H1 (cell line): Measurements from ENCODE around the gene FBXO38. TPM values are rescaled to one million over a fixed set of nuclear protein-coding genes. Genes with fewer than 3 reads are reported as not detected.
A peak's percentile ranks its signal among the peaks of the same experiment; 100 is the strongest.

Source experiments
- CTCF ChIA-PET: fragments of 300-600 bp; sonication (Branson Sonifier 250); formaldehyde crosslinking; loops from one replicate; lab custom pipeline; 2021; ENCODE audit not compliant: partially characterized antibody; lab: Charles Lee
- POLR2A ChIA-PET: fragments of 300-600 bp; sonication (Branson Sonifier 250); formaldehyde crosslinking; loops from one replicate; lab custom pipeline; 2021; ENCODE audit warnings: inconsistent platforms; ENCODE audit not compliant: partially characterized antibody; lab: Charles Lee
- DNase-seq, 2 experiments: peaks; one replicate each; pipeline versions ENCODE4 v3.0.0 to v3.0.0-alpha.2; 2010 to 2022; ENCODE audit warnings: low spot score in 2 of 2, low read depth in 1 of 2, mixed read lengths in 1 of 2
- FAIRE-seq: peaks from 2 replicates; lab custom pipeline; 2011; peaks lifted over from hg19 to GRCh38; lab: Jason Lieb, UNC
- H2AFZ ChIP-seq: 2 replicates; pipeline ENCODE4 v1.8.1; 2012; ENCODE audit warnings: low read length, inconsistent platforms
- H2AK5ac ChIP-seq: 2 replicates; pipeline ENCODE4 v1.6.1; 2013; ENCODE audit warnings: low read depth, low read length
- H2BK120ac ChIP-seq: replicated peaks from 2 replicates; pipeline ENCODE3; 2013; ENCODE audit warnings: low read depth, low read length, inconsistent platforms
- H2BK12ac ChIP-seq: 2 replicates; pipeline ENCODE4 v1.6.1; 2013; ENCODE audit warnings: low read depth, low read length
- H2BK15ac ChIP-seq: 2 replicates; pipeline ENCODE4 v1.6.1; 2013; ENCODE audit warnings: low read length
- H2BK20ac ChIP-seq: 2 replicates; pipeline ENCODE4 v1.6.1; 2013; ENCODE audit warnings: low read length
- H2BK5ac ChIP-seq: 2 replicates; pipeline ENCODE4 v1.6.1; 2013; ENCODE audit warnings: low read depth, low read length
- H3K14ac ChIP-seq: 2 replicates; pipeline ENCODE4 v1.6.1; 2013; ENCODE audit warnings: inconsistent platforms; ENCODE audit not compliant: insufficient read length
- H3K18ac ChIP-seq: 2 replicates; pipeline ENCODE4 v1.6.1; 2013; ENCODE audit warnings: low read length; ENCODE audit errors: extremely low read depth
- H3K23ac ChIP-seq: 2 replicates; pipeline ENCODE4 v1.6.1; 2013; ENCODE audit warnings: inconsistent platforms; ENCODE audit not compliant: insufficient read length
- H3K23me2 ChIP-seq: 2 replicates; pipeline ENCODE4 v1.6.1; 2013; ENCODE audit warnings: low read depth, low read length
- H3K27ac ChIP-seq: 2 replicates; pipeline ENCODE4 v1.6.1; 2011; ENCODE audit warnings: low read depth, low read length, inconsistent platforms
- H3K27me3 ChIP-seq, 4 experiments: replicated peaks in 1 of 4; 1 replicate in 1 of 4; 2 replicates in 3 of 4; pipeline versions ENCODE4 v1.6.1 to v1.8.1; 2011 to 2013; ENCODE audit warnings: low read length in 3 of 4, mild to moderate bottlenecking in 3 of 4, inconsistent platforms in 2 of 4, mixed read lengths in 2 of 4, moderate library complexity in 1 of 4; ENCODE audit not compliant: control insufficient read depth in 3 of 4, insufficient read depth in 3 of 4; ENCODE audit errors: extremely low read depth in 1 of 4
- H3K36me3 ChIP-seq, 4 experiments: 2 replicates each; pipeline versions ENCODE4 v1.6.1 to v1.8.1; 2011 to 2013; ENCODE audit warnings: mild to moderate bottlenecking in 4 of 4, low read length in 3 of 4, moderate library complexity in 2 of 4, control low read depth in 1 of 4, inconsistent platforms in 1 of 4; ENCODE audit not compliant: insufficient read depth in 4 of 4, control insufficient read depth in 2 of 4
- H3K4ac ChIP-seq: replicated peaks from 2 replicates; pipeline ENCODE3; 2013; ENCODE audit warnings: low read length, low read depth, mixed read lengths, inconsistent platforms; ENCODE audit not compliant: insufficient read length
- H3K4me1 ChIP-seq, 4 experiments: replicated peaks in 1 of 4; 1 replicate in 1 of 4; 2 replicates in 3 of 4; pipeline versions ENCODE4 v1.6.1 to v1.8.1; 2011 to 2013; ENCODE audit warnings: low read length in 3 of 4, inconsistent platforms in 2 of 4, mixed read lengths in 1 of 4; ENCODE audit not compliant: insufficient read depth in 4 of 4, control insufficient read depth in 3 of 4
- H3K4me2 ChIP-seq, 2 experiments: 2 replicates each; pipeline versions ENCODE4 v1.6.1 to v1.8.1; 2011 to 2013; ENCODE audit warnings: low read depth in 2 of 2, low read length in 2 of 2, control low read depth in 1 of 2, inconsistent platforms in 1 of 2, mild to moderate bottlenecking in 1 of 2; ENCODE audit not compliant: insufficient read depth in 1 of 2
- H3K4me3 ChIP-seq, 4 experiments: fragments of 200-600, 300-600 bp in 1 of 4; sonication (generic), shearing (Covaris generic), sonication (Bioruptor Twin) in 1 of 4; 2 replicates each; pipeline versions ENCODE4 v1.5.1 to v1.8.1; 2011 to 2016; ENCODE audit warnings: low read length in 4 of 4, low read depth in 3 of 4, control low read depth in 2 of 4, inconsistent platforms in 2 of 4, mild to moderate bottlenecking in 2 of 4, mixed read lengths in 1 of 4, moderate library complexity in 1 of 4; ENCODE audit not compliant: insufficient read depth in 2 of 4; ENCODE audit errors: extremely low read depth in 1 of 4
- H3K56ac ChIP-seq: replicated peaks from 2 replicates; pipeline ENCODE3; 2013; ENCODE audit warnings: low read depth, mild to moderate bottlenecking, mixed read lengths, low read length, inconsistent platforms; ENCODE audit not compliant: insufficient read length
- H3K79me1 ChIP-seq: 2 replicates; pipeline ENCODE4 v1.6.1; 2013; ENCODE audit warnings: low read depth, low read length, control low read depth
- H3K79me2 ChIP-seq, 2 experiments: 2 replicates each; pipeline versions ENCODE4 v1.6.1 to v1.8.1; 2012 to 2013; ENCODE audit warnings: low read length in 2 of 2, mild to moderate bottlenecking in 2 of 2, inconsistent platforms in 1 of 2; ENCODE audit not compliant: insufficient read depth in 2 of 2, control insufficient read depth in 1 of 2
- H3K9ac ChIP-seq, 4 experiments: replicated peaks in 1 of 4; 1 replicate in 1 of 4; 2 replicates in 3 of 4; pipeline versions ENCODE4 v1.6.1 to v1.8.1; 2011 to 2013; ENCODE audit warnings: low read depth in 3 of 4, low read length in 3 of 4, control low read depth in 2 of 4, mild to moderate bottlenecking in 2 of 4, moderate library complexity in 2 of 4, inconsistent platforms in 1 of 4; ENCODE audit errors: extremely low read depth in 1 of 4
- H3K9me3 ChIP-seq, 2 experiments: 2 replicates each; pipeline versions ENCODE4 v1.6.1 to v1.8.1; 2012 to 2013; ENCODE audit warnings: mild to moderate bottlenecking in 2 of 2, moderate library complexity in 2 of 2, control low read depth in 1 of 2, inconsistent platforms in 1 of 2, low read depth in 1 of 2, low read length in 1 of 2, mixed read lengths in 1 of 2; ENCODE audit not compliant: insufficient read depth in 2 of 2
- H4K20me1 ChIP-seq, 2 experiments: replicated peaks in 1 of 2; 2 replicates each; pipeline versions ENCODE3 to v1.8.1; 2011 to 2013; ENCODE audit warnings: inconsistent platforms in 2 of 2, low read length in 2 of 2, mild to moderate bottlenecking in 1 of 2; ENCODE audit not compliant: insufficient read depth in 2 of 2, control insufficient read depth in 1 of 2
- H4K5ac ChIP-seq: 2 replicates; pipeline ENCODE4 v1.6.1; 2013; ENCODE audit warnings: low read length, low read depth, mixed read lengths, inconsistent platforms; ENCODE audit not compliant: insufficient read length
- H4K8ac ChIP-seq: 2 replicates; pipeline ENCODE4 v1.8.0; 2013; ENCODE audit warnings: mild to moderate bottlenecking, moderate library complexity, low read length, inconsistent platforms; ENCODE audit not compliant: insufficient read depth; ENCODE audit errors: extremely low read depth
- H4K91ac ChIP-seq: replicated peaks from 2 replicates; pipeline ENCODE3; 2013; ENCODE audit warnings: low read length, mixed read lengths, inconsistent platforms; ENCODE audit not compliant: insufficient read length
- ASH2L ChIP-seq: fragments of 200-600, 300-600 bp; sonication (generic); IDR thresholded peaks from one replicate; pipeline ENCODE4 v1.7.1; 2017; ENCODE audit warnings: low read length
- CTBP2 ChIP-seq: IDR thresholded peaks from 2 replicates; pipeline ENCODE4 v1.7.0; 2011; ENCODE audit warnings: borderline replicate concordance, mild to moderate bottlenecking, moderate library complexity, mixed read lengths, low read length; ENCODE audit not compliant: insufficient read depth, insufficient read length
- POU5F1 ChIP-seq: IDR thresholded peaks from 2 replicates; pipeline ENCODE4 v1.6.1; 2011; ENCODE audit warnings: low read depth, mild to moderate bottlenecking, low read length, moderate library complexity
- SIRT6 ChIP-seq: IDR thresholded peaks from one replicate; pipeline ENCODE4 v1.7.1; 2012; ENCODE audit warnings: low read length, inconsistent platforms
- SUZ12 ChIP-seq: fragments of 200-600 bp; sonication (generic); IDR thresholded peaks from 2 replicates; pipeline ENCODE4 v1.6.1; 2012; ENCODE audit warnings: mild to moderate bottlenecking, inconsistent platforms, low read length, moderate library complexity, mixed read lengths
- TAF1 ChIP-seq: IDR thresholded peaks from 2 replicates; pipeline ENCODE4 v1.6.1; 2011; ENCODE audit warnings: mild to moderate bottlenecking, low read depth, low read length
- TEAD4 ChIP-seq: IDR thresholded peaks from 2 replicates; pipeline ENCODE4 v1.6.1; 2012; ENCODE audit warnings: low read depth, low read length, inconsistent platforms, mixed read lengths
- WGBS, 2 experiments: shearing (Covaris generic) in 1 of 2; methylation state at CpG; one replicate each; pipeline versions ENCODE4 v1.1.6 to v1.1.7; 2013 to 2015; ENCODE audit warnings: low lambda C conversion rate in 2 of 2, mixed read lengths in 2 of 2, inconsistent platforms in 1 of 2, low coverage in 1 of 2, missing lambda C conversion rate in 1 of 2; ENCODE audit not compliant: insufficient replicate concordance in 2 of 2, insufficient coverage in 1 of 2, insufficient read length in 1 of 2; ENCODE audit errors: extremely low coverage in 1 of 2, missing lambda C conversion rate in 1 of 2; 5-methylcytosine and 5-hydroxymethylcytosine counted together
- long read RNA-seq, 2 experiments: library from RNA in 1 of 2; library from capped mRNA in 1 of 2; stranded (forward); transcript quantifications; one replicate each; pipeline ENCODE4 v2.0.0, GENCODE V29; 2021; ENCODE audit warnings: inconsistent platforms in 1 of 2
- polyA minus RNA-seq, 3 experiments: library from RNA; depleted of rRNA, polyadenylated mRNA; stranded (reverse); fragments of >200 nt; gene quantifications; 1 replicate in 2 of 3; 2 replicates in 1 of 3; pipeline ENCODE4 v1.2.3, GENCODE V29; 2011
- polyA plus RNA-seq, 7 experiments: library from polyadenylated mRNA; depleted of rRNA in 3 of 7; stranded (reverse) in 5 of 7; unstranded in 2 of 7; fragments of >200 nt in 5 of 7; fragments of 200-250 nt in 2 of 7; gene quantifications; 1 replicate in 5 of 7; 2 replicates in 1 of 7; 4 replicates in 1 of 7; pipeline versions ENCODE4 v1.2.1 to v1.2.3, GENCODE V29; 2011 to 2013; ENCODE audit warnings: missing spikeins in 2 of 7, mixed read lengths in 2 of 7
- total RNA-seq: library from RNA; stranded (reverse); fragmentation: NEBNext Ultra II Directional; extraction: Animal tissue kit (Norgen Biotek cat#: 25700); gene quantifications from 2 replicates; pipeline ENCODE4 v1.2.1, GENCODE V29; 2021

Gene FBXO38
- 31.5 and 34.3 TPM in 2 replicates for total RNA-seq
- polyA plus RNA-seq (2011; rRNA removed), result 9.0 and 9.1 TPM in 2 replicates
- 12.1 TPM for polyA plus RNA-seq (2011; cell fraction: cytosol; rRNA removed)
- polyA plus RNA-seq (2011; cell fraction: nucleus; rRNA removed), result 21.2 TPM
- polyA plus RNA-seq (2012, experiment 1 of 2), result 12.5 to 26.5 TPM (median 16.4 TPM) in 4 replicates
- polyA plus RNA-seq (2012, experiment 2 of 2), result 0.92 TPM
- 17.1 TPM for polyA plus RNA-seq (2013, experiment 1 of 2)
- polyA plus RNA-seq (2013, experiment 2 of 2), result 16.6 TPM
- polyA minus RNA-seq (2011; rRNA and poly(A)+ RNA removed), result 68.1 and 103 TPM in 2 replicates
- polyA minus RNA-seq (2011; cell fraction: cytosol; rRNA and poly(A)+ RNA removed), result 32.5 TPM
- 121 TPM for polyA minus RNA-seq (2011; cell fraction: nucleus; rRNA and poly(A)+ RNA removed)
- long read RNA-seq, experiment 1, full-length matches to known transcripts, result 1 of 18 reads
- long read RNA-seq, experiment 1, partial matches to known transcripts, result 14 of 18 reads
- long read RNA-seq, experiment 1, other reads (novel, unspliced or antisense), result 3 of 18 reads
- long read RNA-seq, experiment 2, full-length matches to known transcripts, result 3 of 10 reads
- long read RNA-seq, experiment 2, partial matches to known transcripts, result 5 of 10 reads
- long read RNA-seq, experiment 2, other reads (novel, unspliced or antisense), result 2 of 10 reads

- DNase-seq, result peak; percentile 92 to 94
- peak; percentile 90 for FAIRE-seq
- Histone ChIP-seq H3K56ac (no peak within 1 kb of the TSS), H3K36me3 (peaks cover 0 to 3% (median 0%) of the 10 kb centered on the region in 4 experiments; a peak in 1 of 8 replicates), H2AK5ac (peak within 1 kb of the TSS; percentile 78; the same call in 1 of the 2 replicates), H3K79me1 (peaks cover 10% of the 10 kb centered on the region; the same call in 1 of the 2 replicates), H2BK5ac (peak within 1 kb of the TSS; percentile 57; the same call in 1 of the 2 replicates), H3K4ac (no peak within 1 kb of the TSS), H3K9ac (peak within 1 kb of the TSS; percentile 74 to 91 (median 82)), H4K8ac (peak within 1 kb of the TSS; percentile 60; the same call in 1 of the 2 replicates), H2BK15ac (no peak within 1 kb of the TSS), H3K23me2 (peaks cover 6% of the 10 kb centered on the region), H2BK12ac (0 out of 2 replicates have a peak within 1 kb of the TSS, but pooled peaks have one; percentile 23), H4K5ac (peak within 1 kb of the TSS; percentile 64), H3K79me2 (peaks cover 0 to 47% of the 10 kb centered on the region in 2 experiments; a peak in 2 of 4 replicates), H3K14ac (no peak within 1 kb of the TSS), H2AFZ (peak within 1 kb of the TSS; percentile 88), H3K18ac (no peak within 1 kb of the TSS), H3K4me3 (peak within 1 kb of the TSS; percentile 86 to 93 (median 88)), H3K4me1 (peaks cover 0 to 3% (median 0%) of the 10 kb centered on the region in 4 experiments; a peak in 4 of 7 replicates), H3K27me3 (no peaks in the 10 kb centered on the region), H2BK20ac (no peak within 1 kb of the TSS; the same call in 1 of the 2 replicates), H3K23ac (no peak within 1 kb of the TSS), H3K4me2 (peak within 1 kb of the TSS; percentile 97 to 99), H4K91ac (no peak within 1 kb of the TSS), H4K20me1 (peaks cover 0 to 5% of the 10 kb centered on the region in 2 experiments), H2BK120ac (no peak within 1 kb of the TSS), H3K9me3 (no peaks in the 10 kb centered on the region; a peak in 1 of 4 replicates), H3K27ac (peak within 1 kb of the TSS; percentile 81)
- ChIA-PET CTCF (interaction anchor here (0.6 to 3.5 kb wide), 5 partner anchors 8 to 270 kb away, joined by 3 to 14 read pairs (median 5); no protein-coding TSS in a partner anchor), POLR2A (interaction anchor here (0.6 to 1.7 kb wide), 4 partner anchors 10 to 437 kb away, joined by 3 to 16 read pairs (median 10); no protein-coding TSS in a partner anchor)
- WGBS, 2 experiments, result 2% methylated on average over 37 of the region's 45 CpGs; no CpG with 5 or more reads in 1 of the 2 experiments
- TF ChIP-seq SIRT6 (no peak), POU5F1 (no peak), CTBP2 (no peak), SUZ12 (no peak), TEAD4 (peak; percentile 81), ASH2L (peak; percentile 69), TAF1 (peak; percentile 87)
Observed at GRCh38 chr5:148383564-148384379, at the start of gene FBXO38. FBXO38 (plus strand) TSS chr5:148383958; CDS start chr5:148394777, 10,819 bp downstream.
